Left ventricle myocardium inferior (tissue), 1 donor: ENCODE data around the gene KIF13A. TPM values are rescaled to one million over a fixed set of nuclear protein-coding genes. Genes with fewer than 3 reads are reported as not detected.

Experiments used
- DNase-seq: peaks from one replicate; pipeline ENCODE4 v3.0.0-alpha.2; 2020
- H3K27ac ChIP-seq: fragments of 200-600 bp; replicated peaks from 2 replicates; pipeline ENCODE4 v1.8.0; 2021
- H3K27me3 ChIP-seq: fragments of 200-600 bp; 2 replicates; pipeline ENCODE4 v1.8.0; 2021; ENCODE audit warnings: low read depth
- H3K36me3 ChIP-seq: fragments of 200-600 bp; 2 replicates; pipeline ENCODE4 v1.8.0; 2021
- H3K4me1 ChIP-seq: fragments of 200-600 bp; 2 replicates; pipeline ENCODE4 v1.8.0; 2021
- H3K4me3 ChIP-seq: fragments of 200-600 bp; 2 replicates; pipeline ENCODE4 v1.8.0; 2021; ENCODE audit warnings: mild to moderate bottlenecking, moderate library complexity
- H3K9me3 ChIP-seq: fragments of 200-600 bp; replicated peaks from 2 replicates; pipeline ENCODE4 v1.8.0; 2021
- CTCF ChIP-seq: fragments of 200-600 bp; IDR thresholded peaks from 2 replicates; pipeline ENCODE4 v1.8.0; 2021; ENCODE audit warnings: antibody characterized with exemption, mild to moderate bottlenecking, borderline replicate concordance
- intact Hi-C: fragments of 100-400 bp; cut with micrococcal nuclease; formaldehyde crosslinking; loops from one replicate; pipeline ENCODE4 v1.11.0; 2022
- total RNA-seq: library from RNA; stranded (reverse); fragmentation: NEBNext Ultra II Directional; extraction: Animal tissue kit (Norgen Biotek cat#: 25700); gene quantifications from one replicate; pipeline ENCODE4 v1.2.1, GENCODE V29; 2021
- donor health status: DM: no; HTN: yes; CAD: no; lungs with severe emphysema.

The KIF13A gene
- total RNA-seq, 1 donor from 2014 or later: 85.7 TPM

GRCh38 chr6:17972074-17972952 lies 15.1 kb downstream of the KIF13A start:
- H3K27ac ChIP-seq: peak overlapping the region; percentile 80
- no peak for DNase-seq
- no peaks in the 10 kb centered on the region for H3K36me3 ChIP-seq
- peaks cover 84% of the 10 kb centered on the region for H3K4me1 ChIP-seq
- no peaks in the 10 kb centered on the region for H3K9me3 ChIP-seq
- intact Hi-C loops: no loop called here
- TF ChIP-seq CTCF: no peak
- no peaks in the 10 kb centered on the region for H3K27me3 ChIP-seq
- peak overlapping the region; percentile 30 for H3K4me3 ChIP-seq

- Histone ChIP-seq H3K4me1 (peaks cover 93% of the 10 kb centered on the region), H3K27ac (peak overlapping the region; percentile 80), H3K9me3 (no peaks in the 10 kb centered on the region), H3K27me3 (no peaks in the 10 kb centered on the region), H3K4me3 (peak overlapping the region; percentile 30), H3K36me3 (no peaks in the 10 kb centered on the region)
- intact Hi-C loops: no loop called here
- DNase-seq: no peak
- TF ChIP-seq CTCF: no peak
Measured at GRCh38 chr6:17971128-17972073, 16.0 kb downstream of the KIF13A start.

- peaks cover 97% of the 10 kb centered on the region for H3K4me1 ChIP-seq
- intact Hi-C loops: no loop called here
Measured at GRCh38 chr6:17968876-17969275, 18.6 kb downstream of the KIF13A start.

GRCh38 chr6:17967668-17968518 lies 19.5 kb downstream of the KIF13A start:
- Histone ChIP-seq H3K4me1 (peaks cover 96% of the 10 kb centered on the region), H3K4me3 (no peak overlapping the region), H3K27me3 (no peaks in the 10 kb centered on the region), H3K9me3 (no peaks in the 10 kb centered on the region), H3K27ac (peak overlapping the region; percentile 58), H3K36me3 (no peaks in the 10 kb centered on the region)
- no peak for TF ChIP-seq CTCF
- no peak for DNase-seq
- intact Hi-C loops: no loop called here

More at GRCh38 chr6:17968876-17969275, 18.6 kb downstream of the KIF13A start:
- DNase-seq: no peak
- Histone ChIP-seq H3K27me3 (no peaks in the 10 kb centered on the region), H3K9me3 (no peaks in the 10 kb centered on the region), H3K27ac (peak overlapping the region; percentile 58), H3K36me3 (no peaks in the 10 kb centered on the region), H3K4me3 (no peak overlapping the region)
- TF ChIP-seq CTCF: no peak

GRCh38 chr6:17966451-17966850 lies 21.0 kb downstream of the KIF13A start:
- Histone ChIP-seq H3K4me3 (no peak overlapping the region), H3K9me3 (no peaks in the 10 kb centered on the region), H3K27me3 (no peaks in the 10 kb centered on the region), H3K36me3 (no peaks in the 10 kb centered on the region), H3K27ac (peak overlapping the region; percentile 58), H3K4me1 (peaks cover 96% of the 10 kb centered on the region)
- no peak for TF ChIP-seq CTCF
- intact Hi-C loops: no loop called here
- DNase-seq: no peak
